SK-N-SH treated with all-trans-retinoic acid at 6 μM for 48 hours (cell line): ENCODE data around the gene MYO1F.

Experiments used
- ATAC-seq: fragments of 200-7000 bp; cut with Tn5 transposase; 3 replicates; pipeline ENCODE4 v1.9.1; 2020; ENCODE audit warnings: mild to moderate bottlenecking, moderate library complexity
- ARNTL ChIP-seq: fragments of 450-650 bp; formaldehyde crosslinking; IDR thresholded peaks from 2 replicates; pipeline ENCODE4 v1.5.0; 2020; ENCODE audit warnings: low read depth, mild to moderate bottlenecking, moderate library complexity, borderline replicate concordance
- BACH2 ChIP-seq: fragments of 250-450 bp; sonication (Bioruptor Pico); IDR thresholded peaks from 2 replicates; pipeline ENCODE4 v1.9.0; 2021; ENCODE audit warnings: mild to moderate bottlenecking, borderline replicate concordance
- CREB5 ChIP-seq: fragments of 250-450 bp; sonication (Bioruptor Pico); IDR thresholded peaks from 2 replicates; pipeline ENCODE4 v1.5.1; 2020; ENCODE audit warnings: low read depth, mild to moderate bottlenecking, moderate library complexity
- CSDC2 ChIP-seq: fragments of 250-450 bp; sonication (Bioruptor Pico); IDR thresholded peaks from 2 replicates; pipeline ENCODE4 v1.5.0; 2020; ENCODE audit warnings: mild to moderate bottlenecking, moderate library complexity
- CSRNP3 ChIP-seq: fragments of 250-450 bp; sonication (Bioruptor Pico); IDR thresholded peaks from 2 replicates; pipeline ENCODE4 v1.5.1; 2021; ENCODE audit warnings: mild to moderate bottlenecking, moderate library complexity
- ESRRG ChIP-seq: fragments of 250-450 bp; sonication (Bioruptor Pico); IDR thresholded peaks from 2 replicates; pipeline ENCODE4 v1.6.1; 2021; ENCODE audit warnings: mild to moderate bottlenecking
- GLIS3 ChIP-seq: fragments of 250-450 bp; sonication (Bioruptor Pico); IDR thresholded peaks from 2 replicates; pipeline ENCODE4 v1.5.0; 2020; ENCODE audit warnings: mild to moderate bottlenecking, moderate library complexity
- ISL1 ChIP-seq: fragments of 250-450 bp; sonication (Bioruptor Pico); IDR thresholded peaks from 2 replicates; pipeline ENCODE4 v2.1.2; 2022; ENCODE audit warnings: mild to moderate bottlenecking, moderate library complexity
- OSR1 ChIP-seq: fragments of 250-450 bp; sonication (Bioruptor Pico); IDR thresholded peaks from 2 replicates; pipeline ENCODE4 v1.8.0; 2022; ENCODE audit warnings: moderate library complexity, mild to moderate bottlenecking, inconsistent platforms
- PATZ1 ChIP-seq: fragments of 250-450 bp; sonication (Bioruptor Pico); IDR thresholded peaks from 2 replicates; pipeline ENCODE4 v1.8.0; 2020; ENCODE audit warnings: mild to moderate bottlenecking, moderate library complexity, borderline replicate concordance
- POU6F1 ChIP-seq: fragments of 250-450 bp; sonication (Bioruptor Pico); IDR thresholded peaks from 2 replicates; pipeline ENCODE4 v1.8.0; 2021; ENCODE audit warnings: low read depth, mild to moderate bottlenecking, moderate library complexity, borderline replicate concordance
- PPARA ChIP-seq: fragments of 250-450 bp; sonication (Bioruptor Pico); IDR thresholded peaks from 2 replicates; pipeline ENCODE4 v1.5.0; 2020; ENCODE audit warnings: mild to moderate bottlenecking, borderline replicate concordance
- RARB ChIP-seq: fragments of 250-450 bp; sonication (Bioruptor Pico); IDR thresholded peaks from 2 replicates; pipeline ENCODE4 v1.8.0; 2021; ENCODE audit warnings: mild to moderate bottlenecking, moderate library complexity
- SNAI2 ChIP-seq: fragments of 250-450 bp; sonication (Bioruptor Pico); IDR thresholded peaks from 2 replicates; pipeline ENCODE4 v1.5.0; 2020; ENCODE audit warnings: mild to moderate bottlenecking, moderate library complexity
- TCF4 ChIP-seq: fragments of 250-450 bp; sonication (Bioruptor Pico); IDR thresholded peaks from 2 replicates; pipeline ENCODE4 v1.8.0; 2021; ENCODE audit warnings: mild to moderate bottlenecking, moderate library complexity, borderline replicate concordance
- TOX ChIP-seq: fragments of 250-450 bp; sonication (Bioruptor Pico); IDR thresholded peaks from 2 replicates; pipeline ENCODE4 v1.8.0; 2021; ENCODE audit warnings: mild to moderate bottlenecking, moderate library complexity, borderline replicate concordance
- TSHZ2 ChIP-seq: fragments of 250-450 bp; sonication (Bioruptor Pico); IDR thresholded peaks from 2 replicates; pipeline ENCODE4 v1.5.0; 2020; ENCODE audit warnings: mild to moderate bottlenecking, moderate library complexity
- ZC3H10 ChIP-seq: fragments of 250-450 bp; sonication (Bioruptor Pico); IDR thresholded peaks from 2 replicates; pipeline ENCODE4 v1.5.1; 2021; ENCODE audit warnings: mild to moderate bottlenecking, moderate library complexity
- ZFP3 ChIP-seq: fragments of 250-450 bp; sonication (Bioruptor Pico); IDR thresholded peaks from 2 replicates; pipeline ENCODE4 v1.5.0; 2020; ENCODE audit warnings: mild to moderate bottlenecking, moderate library complexity
- ZFP30 ChIP-seq: fragments of 450-650 bp; formaldehyde crosslinking; IDR thresholded peaks from 2 replicates; pipeline ENCODE4 v1.5.0; 2022; ENCODE audit warnings: mild to moderate bottlenecking, moderate library complexity
- ZNF565 ChIP-seq: fragments of 450-650 bp; formaldehyde crosslinking; conservative IDR thresholded peaks from 2 replicates; pipeline ENCODE4 v1.5.0; 2020; ENCODE audit warnings: low read depth, mild to moderate bottlenecking, moderate library complexity
- ZNF70 ChIP-seq: fragments of 450-650 bp; formaldehyde crosslinking; IDR thresholded peaks from 2 replicates; pipeline ENCODE4 v1.5.0; 2020; ENCODE audit warnings: mild to moderate bottlenecking, moderate library complexity
- ZNF8 ChIP-seq: fragments of 450-650 bp; formaldehyde crosslinking; IDR thresholded peaks from 2 replicates; pipeline ENCODE4 v1.5.0; 2020; ENCODE audit warnings: mild to moderate bottlenecking, moderate library complexity

Gene MYO1F

GRCh38 chr19:8596168-8596567 lies 18.9 kb upstream of the MYO1F start:
- ATAC-seq = no peak
- no peak for TF ChIP-seq CSDC2 (CRISPR knock-in tag)
- no peak for TF ChIP-seq ZC3H10
- TF ChIP-seq ZNF565 (CRISPR knock-in tag) = no peak
- TF ChIP-seq TOX (CRISPR knock-in tag) = no peak
- no peak for TF ChIP-seq BACH2 (CRISPR knock-in tag)
- no peak for TF ChIP-seq GLIS3 (CRISPR knock-in tag)
- no peak for TF ChIP-seq SNAI2
- TF ChIP-seq PATZ1 (CRISPR knock-in tag) = no peak
- no peak for TF ChIP-seq CREB5 (CRISPR knock-in tag)
- no peak for TF ChIP-seq ZFP30
- no peak for TF ChIP-seq ISL1 (CRISPR knock-in tag)
- no peak for TF ChIP-seq ARNTL (CRISPR knock-in tag)
- no peak for TF ChIP-seq OSR1 (CRISPR knock-in tag)
- TF ChIP-seq TCF4 (CRISPR knock-in tag) = no peak
- TF ChIP-seq ZNF8 (CRISPR knock-in tag) = no peak
- no peak for TF ChIP-seq ESRRG (CRISPR knock-in tag)
- no peak for TF ChIP-seq PPARA
- TF ChIP-seq ZNF70 = no peak
- TF ChIP-seq, all 23 proteins: peak for 0

GRCh38 chr19:8595651-8596050 lies 18.4 kb upstream of the MYO1F start:
- TF ChIP-seq OSR1 (CRISPR knock-in tag) = no peak
- TF ChIP-seq POU6F1 (CRISPR knock-in tag) = no peak
- no peak for TF ChIP-seq CSRNP3 (CRISPR knock-in tag)
- no peak for TF ChIP-seq TOX (CRISPR knock-in tag)
- no peak for TF ChIP-seq CSDC2 (CRISPR knock-in tag)
- no peak for TF ChIP-seq ISL1 (CRISPR knock-in tag)
- no peak for TF ChIP-seq PPARA
- no peak for TF ChIP-seq GLIS3 (CRISPR knock-in tag)
- no peak for TF ChIP-seq SNAI2
- no peak for TF ChIP-seq ZFP3 (CRISPR knock-in tag)
- no peak for TF ChIP-seq ZC3H10
- no peak for TF ChIP-seq RARB (CRISPR knock-in tag)
- TF ChIP-seq ESRRG (CRISPR knock-in tag) = no peak
- TF ChIP-seq CREB5 (CRISPR knock-in tag) = no peak
- no peak for TF ChIP-seq BACH2 (CRISPR knock-in tag)
- no peak for TF ChIP-seq TSHZ2 (CRISPR knock-in tag)
- no peak for ATAC-seq
